H1 (cell line): Measurements from ENCODE around the gene LTBP1. TPM values are rescaled to one million over a fixed set of nuclear protein-coding genes. Genes with fewer than 3 reads are reported as not detected.

ENCODE experiments used
- CTCF ChIA-PET: fragments of 300-600 bp; sonication (Branson Sonifier 250); formaldehyde crosslinking; loops from one replicate; lab custom pipeline; 2021; ENCODE audit not compliant: partially characterized antibody; lab: Charles Lee
- POLR2A ChIA-PET: fragments of 300-600 bp; sonication (Branson Sonifier 250); formaldehyde crosslinking; loops from one replicate; lab custom pipeline; 2021; ENCODE audit warnings: inconsistent platforms; ENCODE audit not compliant: partially characterized antibody; lab: Charles Lee
- DNase-seq, 2 experiments: peaks; one replicate each; pipeline versions ENCODE4 v3.0.0 to v3.0.0-alpha.2; 2010 to 2022; ENCODE audit warnings: low spot score in 2 of 2, low read depth in 1 of 2, mixed read lengths in 1 of 2
- FAIRE-seq: peaks from 2 replicates; lab custom pipeline; 2011; peaks lifted over from hg19 to GRCh38; lab: Jason Lieb, UNC
- H2AFZ ChIP-seq: 2 replicates; pipeline ENCODE4 v1.8.1; 2012; ENCODE audit warnings: low read length, inconsistent platforms
- H2AK5ac ChIP-seq: 2 replicates; pipeline ENCODE4 v1.6.1; 2013; ENCODE audit warnings: low read depth, low read length
- H2BK120ac ChIP-seq: replicated peaks from 2 replicates; pipeline ENCODE3; 2013; ENCODE audit warnings: low read depth, low read length, inconsistent platforms
- H2BK12ac ChIP-seq: 2 replicates; pipeline ENCODE4 v1.6.1; 2013; ENCODE audit warnings: low read depth, low read length
- H2BK15ac ChIP-seq: 2 replicates; pipeline ENCODE4 v1.6.1; 2013; ENCODE audit warnings: low read length
- H2BK20ac ChIP-seq: 2 replicates; pipeline ENCODE4 v1.6.1; 2013; ENCODE audit warnings: low read length
- H2BK5ac ChIP-seq: 2 replicates; pipeline ENCODE4 v1.6.1; 2013; ENCODE audit warnings: low read depth, low read length
- H3K14ac ChIP-seq: 2 replicates; pipeline ENCODE4 v1.6.1; 2013; ENCODE audit warnings: inconsistent platforms; ENCODE audit not compliant: insufficient read length
- H3K18ac ChIP-seq: 2 replicates; pipeline ENCODE4 v1.6.1; 2013; ENCODE audit warnings: low read length; ENCODE audit errors: extremely low read depth
- H3K23ac ChIP-seq: 2 replicates; pipeline ENCODE4 v1.6.1; 2013; ENCODE audit warnings: inconsistent platforms; ENCODE audit not compliant: insufficient read length
- H3K23me2 ChIP-seq: 2 replicates; pipeline ENCODE4 v1.6.1; 2013; ENCODE audit warnings: low read depth, low read length
- H3K27ac ChIP-seq: 2 replicates; pipeline ENCODE4 v1.6.1; 2011; ENCODE audit warnings: low read depth, low read length, inconsistent platforms
- H3K27me3 ChIP-seq, 4 experiments: replicated peaks in 1 of 4; 1 replicate in 1 of 4; 2 replicates in 3 of 4; pipeline versions ENCODE4 v1.6.1 to v1.8.1; 2011 to 2013; ENCODE audit warnings: low read length in 3 of 4, mild to moderate bottlenecking in 3 of 4, inconsistent platforms in 2 of 4, mixed read lengths in 2 of 4, moderate library complexity in 1 of 4; ENCODE audit not compliant: control insufficient read depth in 3 of 4, insufficient read depth in 3 of 4; ENCODE audit errors: extremely low read depth in 1 of 4
- H3K36me3 ChIP-seq, 4 experiments: 2 replicates each; pipeline versions ENCODE4 v1.6.1 to v1.8.1; 2011 to 2013; ENCODE audit warnings: mild to moderate bottlenecking in 4 of 4, low read length in 3 of 4, moderate library complexity in 2 of 4, control low read depth in 1 of 4, inconsistent platforms in 1 of 4; ENCODE audit not compliant: insufficient read depth in 4 of 4, control insufficient read depth in 2 of 4
- H3K4ac ChIP-seq: replicated peaks from 2 replicates; pipeline ENCODE3; 2013; ENCODE audit warnings: low read length, low read depth, mixed read lengths, inconsistent platforms; ENCODE audit not compliant: insufficient read length
- H3K4me1 ChIP-seq, 4 experiments: replicated peaks in 1 of 4; 1 replicate in 1 of 4; 2 replicates in 3 of 4; pipeline versions ENCODE4 v1.6.1 to v1.8.1; 2011 to 2013; ENCODE audit warnings: low read length in 3 of 4, inconsistent platforms in 2 of 4, mixed read lengths in 1 of 4; ENCODE audit not compliant: insufficient read depth in 4 of 4, control insufficient read depth in 3 of 4
- H3K4me2 ChIP-seq, 2 experiments: 2 replicates each; pipeline versions ENCODE4 v1.6.1 to v1.8.1; 2011 to 2013; ENCODE audit warnings: low read depth in 2 of 2, low read length in 2 of 2, control low read depth in 1 of 2, inconsistent platforms in 1 of 2, mild to moderate bottlenecking in 1 of 2; ENCODE audit not compliant: insufficient read depth in 1 of 2
- H3K4me3 ChIP-seq, 4 experiments: fragments of 200-600, 300-600 bp in 1 of 4; sonication (generic), shearing (Covaris generic), sonication (Bioruptor Twin) in 1 of 4; 2 replicates each; pipeline versions ENCODE4 v1.5.1 to v1.8.1; 2011 to 2016; ENCODE audit warnings: low read length in 4 of 4, low read depth in 3 of 4, control low read depth in 2 of 4, inconsistent platforms in 2 of 4, mild to moderate bottlenecking in 2 of 4, mixed read lengths in 1 of 4, moderate library complexity in 1 of 4; ENCODE audit not compliant: insufficient read depth in 2 of 4; ENCODE audit errors: extremely low read depth in 1 of 4
- H3K56ac ChIP-seq: replicated peaks from 2 replicates; pipeline ENCODE3; 2013; ENCODE audit warnings: low read depth, mild to moderate bottlenecking, mixed read lengths, low read length, inconsistent platforms; ENCODE audit not compliant: insufficient read length
- H3K79me1 ChIP-seq: 2 replicates; pipeline ENCODE4 v1.6.1; 2013; ENCODE audit warnings: low read depth, low read length, control low read depth
- H3K79me2 ChIP-seq, 2 experiments: 2 replicates each; pipeline versions ENCODE4 v1.6.1 to v1.8.1; 2012 to 2013; ENCODE audit warnings: low read length in 2 of 2, mild to moderate bottlenecking in 2 of 2, inconsistent platforms in 1 of 2; ENCODE audit not compliant: insufficient read depth in 2 of 2, control insufficient read depth in 1 of 2
- H3K9ac ChIP-seq, 4 experiments: replicated peaks in 1 of 4; 1 replicate in 1 of 4; 2 replicates in 3 of 4; pipeline versions ENCODE4 v1.6.1 to v1.8.1; 2011 to 2013; ENCODE audit warnings: low read depth in 3 of 4, low read length in 3 of 4, control low read depth in 2 of 4, mild to moderate bottlenecking in 2 of 4, moderate library complexity in 2 of 4, inconsistent platforms in 1 of 4; ENCODE audit errors: extremely low read depth in 1 of 4
- H3K9me3 ChIP-seq, 2 experiments: 2 replicates each; pipeline versions ENCODE4 v1.6.1 to v1.8.1; 2012 to 2013; ENCODE audit warnings: mild to moderate bottlenecking in 2 of 2, moderate library complexity in 2 of 2, control low read depth in 1 of 2, inconsistent platforms in 1 of 2, low read depth in 1 of 2, low read length in 1 of 2, mixed read lengths in 1 of 2; ENCODE audit not compliant: insufficient read depth in 2 of 2
- H4K20me1 ChIP-seq, 2 experiments: replicated peaks in 1 of 2; 2 replicates each; pipeline versions ENCODE3 to v1.8.1; 2011 to 2013; ENCODE audit warnings: inconsistent platforms in 2 of 2, low read length in 2 of 2, mild to moderate bottlenecking in 1 of 2; ENCODE audit not compliant: insufficient read depth in 2 of 2, control insufficient read depth in 1 of 2
- H4K5ac ChIP-seq: 2 replicates; pipeline ENCODE4 v1.6.1; 2013; ENCODE audit warnings: low read length, low read depth, mixed read lengths, inconsistent platforms; ENCODE audit not compliant: insufficient read length
- H4K8ac ChIP-seq: 2 replicates; pipeline ENCODE4 v1.8.0; 2013; ENCODE audit warnings: mild to moderate bottlenecking, moderate library complexity, low read length, inconsistent platforms; ENCODE audit not compliant: insufficient read depth; ENCODE audit errors: extremely low read depth
- H4K91ac ChIP-seq: replicated peaks from 2 replicates; pipeline ENCODE3; 2013; ENCODE audit warnings: low read length, mixed read lengths, inconsistent platforms; ENCODE audit not compliant: insufficient read length
- EP300 ChIP-seq, 2 experiments: IDR thresholded peaks; 1 replicate in 1 of 2; 2 replicates in 1 of 2; pipeline ENCODE4 v1.6.1; 2011 to 2012; ENCODE audit warnings: low read depth in 2 of 2, low read length in 2 of 2, mild to moderate bottlenecking in 2 of 2, borderline replicate concordance in 1 of 2, inconsistent platforms in 1 of 2, moderate library complexity in 1 of 2
- MAX ChIP-seq: IDR thresholded peaks from 2 replicates; pipeline ENCODE4 v1.6.1; 2012; ENCODE audit warnings: inconsistent platforms
- RFX5 ChIP-seq: IDR thresholded peaks from 2 replicates; pipeline ENCODE4 v1.6.1; 2011; ENCODE audit warnings: low read depth, low read length, improper control_type of control experiment, borderline replicate concordance
- SIX5 ChIP-seq: IDR thresholded peaks from 2 replicates; pipeline ENCODE4 v1.6.1; 2011; ENCODE audit warnings: mild to moderate bottlenecking, low read depth, low read length
- SUZ12 ChIP-seq: fragments of 200-600 bp; sonication (generic); IDR thresholded peaks from 2 replicates; pipeline ENCODE4 v1.6.1; 2012; ENCODE audit warnings: mild to moderate bottlenecking, inconsistent platforms, low read length, moderate library complexity, mixed read lengths
- TAF1 ChIP-seq: IDR thresholded peaks from 2 replicates; pipeline ENCODE4 v1.6.1; 2011; ENCODE audit warnings: mild to moderate bottlenecking, low read depth, low read length
- whole genome bisulfite sequencing, 2 experiments: shearing (Covaris generic) in 1 of 2; methylation state at CpG; one replicate each; pipeline versions ENCODE4 v1.1.6 to v1.1.7; 2013 to 2015; ENCODE audit warnings: low lambda C conversion rate in 2 of 2, mixed read lengths in 2 of 2, inconsistent platforms in 1 of 2, low coverage in 1 of 2, missing lambda C conversion rate in 1 of 2; ENCODE audit not compliant: insufficient replicate concordance in 2 of 2, insufficient coverage in 1 of 2, insufficient read length in 1 of 2; ENCODE audit errors: extremely low coverage in 1 of 2, missing lambda C conversion rate in 1 of 2; 5-methylcytosine and 5-hydroxymethylcytosine counted together
- polyA plus RNA-seq, 7 experiments: library from polyadenylated mRNA; depleted of rRNA in 3 of 7; stranded (reverse) in 5 of 7; unstranded in 2 of 7; fragments of >200 nt in 5 of 7; fragments of 200-250 nt in 2 of 7; gene quantifications; 1 replicate in 5 of 7; 2 replicates in 1 of 7; 4 replicates in 1 of 7; pipeline versions ENCODE4 v1.2.1 to v1.2.3, GENCODE V29; 2011 to 2013; ENCODE audit warnings: missing spikeins in 2 of 7, mixed read lengths in 2 of 7
- total RNA-seq: library from RNA; stranded (reverse); fragmentation: NEBNext Ultra II Directional; extraction: Animal tissue kit (Norgen Biotek cat#: 25700); gene quantifications from 2 replicates; pipeline ENCODE4 v1.2.1, GENCODE V29; 2021

The LTBP1 gene
- total and polyA plus RNA-seq, 2 of the 8 experiments (the other 6 are each of a cell fraction or from before 2014, with no cell fraction given) = 15.4 to 24.7 TPM

GRCh38 chr2:33215983-33216382, 269.2 kb downstream of the LTBP1 start:
- Histone ChIP-seq H3K56ac (no peak overlapping the region), H3K9ac (no peak overlapping the region), H2BK15ac (no peak overlapping the region), H2AK5ac (no peak overlapping the region), H3K27ac (no peak overlapping the region), H3K18ac (no peak overlapping the region), H3K4me3 (no peak overlapping the region), H2BK12ac (no peak overlapping the region), H3K4me2 (no peak overlapping the region), H3K9me3 (no peaks in the 10 kb centered on the region), H4K20me1 (no peaks in the 10 kb centered on the region), H4K5ac (no peak overlapping the region), H4K8ac (no peak overlapping the region), H3K23me2 (no peaks in the 10 kb centered on the region), H3K4ac (no peak overlapping the region), H2BK20ac (no peak overlapping the region), H3K14ac (no peak overlapping the region), H3K27me3 (no peaks in the 10 kb centered on the region), H3K4me1 (peaks cover 0 to 2% (median 0%) of the 10 kb centered on the region in 4 experiments; a peak in 2 of 7 replicates), H2AFZ (no peak overlapping the region), H4K91ac (no peak overlapping the region), H3K79me1 (no peaks in the 10 kb centered on the region), H3K36me3 (no peaks in the 10 kb centered on the region), H3K79me2 (no peaks in the 10 kb centered on the region), H2BK5ac (no peak overlapping the region), H3K23ac (no peak overlapping the region), H2BK120ac (no peak overlapping the region)
- 78% methylated on average over 3 of the region's 3 CpGs; no CpG with 5 or more reads in 1 of the 2 experiments for WGBS, 2 experiments
- CTCF ChIA-PET = interaction anchor here (1.1 to 1.3 kb wide), 2 partner anchors 14 to 442 kb away, joined by 3 read pairs; no protein-coding TSS in a partner anchor
- DNase-seq = no peak
- POLR2A ChIA-PET = no interaction called here
- FAIRE-seq = no peak
- TF ChIP-seq TAF1 = no peak
- no peak for TF ChIP-seq MAX
- no peak for TF ChIP-seq SIX5
- no peak for TF ChIP-seq EP300 (IDR thresholded peaks at IDR 0.05; ENCODE audit: borderline replicate concordance in 1 of 2, low read depth in 2 of 2, low read length in 2 of 2)
- no peak for TF ChIP-seq SUZ12
- TF ChIP-seq RFX5 = no peak
